RWPE1 (cell line): ENCODE results near the gene ADRB2.

Source experiments
- CTCF ChIA-PET: fragments of 350-600 bp; sonication (Branson Sonifier 250); formaldehyde crosslinking; extraction: SDS; loops from one replicate; lab custom pipeline; 2021; lab: Yijun Ruan, JAX
- POLR2A ChIA-PET: fragments of 400-600 bp; formaldehyde crosslinking; extraction: SDS; loops from one replicate; lab custom pipeline; 2020; ENCODE audit warnings: antibody characterized with exemption; ENCODE audit not compliant: low non-redundant PET; lab: Yijun Ruan, JAX
- DNase-seq: peaks from one replicate; pipeline ENCODE4 v3.0.0; 2012; ENCODE audit warnings: low spot score
- H3K27ac ChIP-seq: fragments of 450-650 bp; 2 replicates; pipeline ENCODE4 v1.5.1; 2017
- TF ChIP-seq, protein P1 (sequence below): fragments of 450-650 bp; conservative IDR thresholded peaks from 2 replicates; pipeline ENCODE4 v1.5.1; 2017; ENCODE audit warnings: low read depth, mild to moderate bottlenecking

ADRB2 gene

DNA sequence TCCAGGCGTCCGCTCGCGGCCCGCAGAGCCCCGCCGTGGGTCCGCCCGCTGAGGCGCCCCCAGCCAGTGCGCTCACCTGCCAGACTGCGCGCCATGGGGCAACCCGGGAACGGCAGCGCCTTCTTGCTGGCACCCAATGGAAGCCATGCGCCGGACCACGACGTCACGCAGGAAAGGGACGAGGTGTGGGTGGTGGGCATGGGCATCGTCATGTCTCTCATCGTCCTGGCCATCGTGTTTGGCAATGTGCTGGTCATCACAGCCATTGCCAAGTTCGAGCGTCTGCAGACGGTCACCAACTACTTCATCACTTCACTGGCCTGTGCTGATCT lies 294 bp downstream of the ADRB2 start:
- H3K27ac ChIP-seq: peak overlapping the region; percentile 99
- TF ChIP-seq, protein P1, sequence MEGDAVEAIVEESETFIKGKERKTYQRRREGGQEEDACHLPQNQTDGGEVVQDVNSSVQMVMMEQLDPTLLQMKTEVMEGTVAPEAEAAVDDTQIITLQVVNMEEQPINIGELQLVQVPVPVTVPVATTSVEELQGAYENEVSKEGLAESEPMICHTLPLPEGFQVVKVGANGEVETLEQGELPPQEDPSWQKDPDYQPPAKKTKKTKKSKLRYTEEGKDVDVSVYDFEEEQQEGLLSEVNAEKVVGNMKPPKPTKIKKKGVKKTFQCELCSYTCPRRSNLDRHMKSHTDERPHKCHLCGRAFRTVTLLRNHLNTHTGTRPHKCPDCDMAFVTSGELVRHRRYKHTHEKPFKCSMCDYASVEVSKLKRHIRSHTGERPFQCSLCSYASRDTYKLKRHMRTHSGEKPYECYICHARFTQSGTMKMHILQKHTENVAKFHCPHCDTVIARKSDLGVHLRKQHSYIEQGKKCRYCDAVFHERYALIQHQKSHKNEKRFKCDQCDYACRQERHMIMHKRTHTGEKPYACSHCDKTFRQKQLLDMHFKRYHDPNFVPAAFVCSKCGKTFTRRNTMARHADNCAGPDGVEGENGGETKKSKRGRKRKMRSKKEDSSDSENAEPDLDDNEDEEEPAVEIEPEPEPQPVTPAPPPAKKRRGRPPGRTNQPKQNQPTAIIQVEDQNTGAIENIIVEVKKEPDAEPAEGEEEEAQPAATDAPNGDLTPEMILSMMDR: no peak
- ChIA-PET POLR2A (interaction anchor here (0.6 kb wide), 2 partner anchors 36 to 231 kb away, joined by 3 read pairs; no protein-coding TSS in a partner anchor), CTCF (interaction anchor here (0.6 to 1.0 kb wide), 4 partner anchors 94 to 1317 kb away, joined by 3 to 4 read pairs (median 3); no protein-coding TSS in a partner anchor)
- no peak for DNase-seq

DNA sequence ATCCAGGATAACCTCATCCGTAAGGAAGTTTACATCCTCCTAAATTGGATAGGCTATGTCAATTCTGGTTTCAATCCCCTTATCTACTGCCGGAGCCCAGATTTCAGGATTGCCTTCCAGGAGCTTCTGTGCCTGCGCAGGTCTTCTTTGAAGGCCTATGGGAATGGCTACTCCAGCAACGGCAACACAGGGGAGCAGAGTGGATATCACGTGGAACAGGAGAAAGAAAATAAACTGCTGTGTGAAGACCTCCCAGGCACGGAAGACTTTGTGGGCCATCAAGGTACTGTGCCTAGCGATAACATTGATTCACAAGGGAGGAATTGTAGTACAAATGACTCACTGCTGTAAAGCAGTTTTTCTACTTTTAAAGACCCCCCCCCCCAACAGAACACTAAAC lies 1.3 kb downstream of the ADRB2 start:
- CTCF ChIA-PET: interaction anchor here (0.5 to 1.5 kb wide), 6 partner anchors 65 to 1729 kb away, joined by 3 to 5 read pairs (median 4); no protein-coding TSS in a partner anchor
- POLR2A ChIA-PET: no interaction called here
- TF ChIP-seq, protein P1: no peak
- H3K27ac ChIP-seq: peak overlapping the region; percentile 99
- DNase-seq: peak; percentile 54

DNA sequence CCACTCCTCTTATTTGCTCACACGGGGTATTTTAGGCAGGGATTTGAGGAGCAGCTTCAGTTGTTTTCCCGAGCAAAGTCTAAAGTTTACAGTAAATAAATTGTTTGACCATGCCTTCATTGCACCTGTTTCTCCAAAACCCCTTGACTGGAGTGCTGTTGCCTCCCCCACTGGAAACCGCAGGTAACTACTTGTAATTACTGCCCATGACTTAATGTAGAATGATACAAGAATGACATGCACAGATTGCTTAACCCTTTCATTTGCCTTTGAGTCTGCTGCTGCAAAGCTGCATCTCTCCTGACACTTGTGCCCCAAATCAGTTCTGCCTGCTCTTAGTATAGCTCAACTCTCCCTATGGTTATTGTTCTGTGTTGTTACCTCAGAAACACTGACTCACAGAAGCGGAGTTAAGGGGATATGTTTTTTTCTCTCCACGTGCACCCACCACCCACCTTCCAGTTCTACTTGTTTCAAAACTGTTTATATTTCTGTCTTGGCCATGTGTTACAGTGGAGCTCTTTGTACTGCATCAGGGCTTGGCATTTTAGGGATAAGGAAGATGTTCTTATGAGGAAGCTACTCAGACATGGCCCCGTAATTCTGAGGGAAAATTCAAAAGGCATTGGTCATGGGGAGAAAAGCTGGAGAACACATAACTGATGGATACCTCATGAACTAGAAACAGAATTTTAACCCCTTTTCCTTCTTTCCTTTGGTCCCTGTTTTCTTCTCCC lies 2.3 kb downstream of the ADRB2 start:
- H3K27ac ChIP-seq: no peak overlapping the region
- ChIA-PET CTCF (interaction anchor here (0.5 to 1.5 kb wide), 18 partner anchors 9 to 1648 kb away, joined by 3 to 7 read pairs (median 3); no protein-coding TSS in a partner anchor), POLR2A (no interaction called here)
- TF ChIP-seq, protein P1: peak; percentile 57
- peak; percentile 68 for DNase-seq

DNA sequence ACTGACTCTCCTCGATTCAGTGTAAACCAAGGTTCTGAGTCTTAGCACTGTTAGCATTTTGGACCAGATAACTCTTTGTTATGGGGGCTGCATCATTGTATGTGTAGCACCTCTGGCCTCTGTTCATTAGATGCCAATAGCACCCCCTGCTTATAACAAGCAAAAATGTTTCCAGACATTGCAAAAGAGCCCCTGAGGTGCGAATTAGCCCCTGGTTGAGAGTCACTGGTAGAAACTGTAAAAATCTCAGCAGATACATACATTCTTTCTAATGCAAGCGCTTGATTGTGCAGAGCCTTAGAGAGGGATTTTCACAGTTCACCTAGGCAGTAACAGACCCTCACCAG lies 2.8 kb downstream of the ADRB2 start:
- POLR2A ChIA-PET: no interaction called here

DNA sequence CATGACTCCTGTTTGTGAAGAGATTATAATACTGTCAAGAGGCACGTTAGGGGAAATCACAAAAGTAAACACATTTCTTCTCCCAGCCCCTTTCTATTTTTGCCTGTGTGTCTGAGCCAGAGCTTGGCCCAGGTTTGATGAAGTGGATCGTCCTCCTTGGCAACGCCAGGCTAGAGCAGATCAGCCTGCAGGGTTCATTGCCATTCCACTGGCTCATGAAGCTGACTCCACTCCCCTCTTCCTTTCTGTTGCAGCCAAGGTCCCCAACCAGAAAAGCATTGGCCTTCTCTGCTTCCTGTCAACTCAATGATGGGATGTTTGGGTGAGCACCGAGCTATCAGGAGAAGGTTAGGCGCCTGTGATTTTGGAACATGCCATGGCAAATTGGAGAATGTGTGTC lies 3.3 kb downstream of the ADRB2 start:
- CTCF ChIA-PET: interaction anchor here (0.6 to 1.0 kb wide), 3 partner anchors 88 to 205 kb away, joined by 3 to 4 read pairs (median 3); no protein-coding TSS in a partner anchor
- POLR2A ChIA-PET: no interaction called here
- H3K27ac ChIP-seq: peak overlapping the region; percentile 68
- DNase-seq: no peak
- TF ChIP-seq, protein P1: no peak

More for the DNA sequence above, 2.8 kb downstream of the ADRB2 start:
- TF ChIP-seq, protein P1: no peak
- DNase-seq: no peak
- no peak overlapping the region for H3K27ac ChIP-seq
- CTCF ChIA-PET: interaction anchor here (0.6 to 1.5 kb wide), 15 partner anchors 9 to 1648 kb away, joined by 3 to 7 read pairs (median 3); no protein-coding TSS in a partner anchor

DNA sequence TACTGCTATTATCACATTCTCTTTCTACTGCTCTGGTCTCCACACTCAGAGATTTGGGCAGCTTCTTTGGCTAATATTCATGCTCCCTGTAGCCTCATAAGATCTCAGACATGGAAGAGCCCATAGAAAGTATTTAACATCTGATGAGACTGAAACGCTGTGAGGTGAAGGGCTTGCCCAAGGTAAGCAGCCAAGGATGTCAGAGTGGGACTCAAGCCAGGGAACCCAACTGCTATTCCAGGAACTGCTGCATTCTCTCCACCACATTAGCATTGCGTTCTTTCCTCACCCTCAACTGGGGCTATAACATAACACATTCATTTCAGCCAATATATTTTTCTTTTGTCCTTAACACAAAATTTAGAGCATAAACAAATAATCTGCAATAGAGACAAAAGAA lies 3.8 kb downstream of the ADRB2 start:
- DNase-seq: no peak
- ChIA-PET CTCF (interaction anchor here (0.5 to 0.7 kb wide), 2 partner anchors 182 to 204 kb away, joined by 3 read pairs; no protein-coding TSS in a partner anchor), POLR2A (no interaction called here)
- H3K27ac ChIP-seq: peak overlapping the region; percentile 68; the same call in 1 of the 2 replicates
- TF ChIP-seq, protein P1: no peak
